Stimulated activated CD4-positive, alpha-beta T cell treated with anti-CD3 and anti-CD28 coated beads, Interleukin-12 subunit alpha, Interleukin-12 subunit beta, amount 100 ng/mL, for 48 hours (primary cell): Measurements from ENCODE around the gene BRD1.

ENCODE experiments used
- DNase-seq, 3 donors: peaks; one replicate each; pipeline ENCODE4 v3.0.0-alpha.2; 2020; ENCODE audit warnings: low read depth in 2 of 3, low spot score in 1 of 3

BRD1 gene

GRCh38 chr22:49754696-49755630 is 72.7 kb downstream of the BRD1 start:
- DNase-seq, result no peak

GRCh38 chr22:49753961-49754695 is 73.5 kb downstream of the BRD1 start:
- DNase-seq, result no peak

- DNase-seq, result no peak
These were observed 74.3 kb downstream of the BRD1 start for GRCh38 chr22:49753276-49753890.

GRCh38 chr22:49752598-49753091 is 75.0 kb downstream of the BRD1 start:
- DNase-seq, result no peak

GRCh38 chr22:49751966-49752597 is 75.6 kb downstream of the BRD1 start:
- DNase-seq, result no peak

GRCh38 chr22:49751318-49751965 is 76.2 kb downstream of the BRD1 start:
- no peak for DNase-seq

- DNase-seq, result no peak
These were observed 77.7 kb downstream of the BRD1 start for GRCh38 chr22:49749885-49750510.

- no peak for DNase-seq
These were observed 78.4 kb downstream of the BRD1 start for GRCh38 chr22:49749227-49749626.

- DNase-seq, result no peak
These were observed 79.2 kb downstream of the BRD1 start for GRCh38 chr22:49748514-49748913.

- DNase-seq, result no peak
These were observed 80.0 kb downstream of the BRD1 start for GRCh38 chr22:49747716-49748115.

GRCh38 chr22:49747130-49747529 is 80.5 kb downstream of the BRD1 start:
- DNase-seq, result no peak

GRCh38 chr22:49746065-49746464 is 81.6 kb downstream of the BRD1 start:
- DNase-seq, result no peak

- no peak for DNase-seq
These were observed 87.4 kb downstream of the BRD1 start for GRCh38 chr22:49740242-49740641.

GRCh38 chr22:49739138-49739537 is 88.5 kb downstream of the BRD1 start:
- DNase-seq, result no peak

GRCh38 chr22:49738566-49738965 is 89.1 kb downstream of the BRD1 start:
- DNase-seq, result no peak

- no peak for DNase-seq
These were observed 89.7 kb downstream of the BRD1 start for GRCh38 chr22:49738006-49738405.

- DNase-seq, result no peak
These were observed 90.5 kb downstream of the BRD1 start for GRCh38 chr22:49737101-49737551.

GRCh38 chr22:49736538-49736937 is 91.1 kb downstream of the BRD1 start:
- DNase-seq, result no peak

GRCh38 chr22:49735901-49736421 is 91.7 kb downstream of the BRD1 start:
- no peak for DNase-seq

- DNase-seq, result no peak
These were observed 92.2 kb downstream of the BRD1 start for GRCh38 chr22:49735411-49735900.
